HCT116 (cell line): ENCODE data around the gene RAB4B. TPM values are rescaled to one million over a fixed set of nuclear protein-coding genes. Genes with fewer than 3 reads are reported as not detected.

ENCODE experiments used
- ATAC-seq: fragments of 200-7000 bp; cut with Tn5 transposase; 2 replicates; pipeline ENCODE4 v1.9.1; 2020; ENCODE audit warnings: mild to moderate bottlenecking, moderate library complexity
- BruUV-seq: library from RNA; stranded (reverse); fragments of 400-500 nt; replicated peaks from 2 replicates; lab custom pipeline; 2021; lab: Mats Ljungman, UMichigan
- CTCF ChIA-PET: fragments of 300-600 bp; sonication (Branson Sonifier 250); formaldehyde crosslinking; loops from one replicate; lab custom pipeline; 2021; ENCODE audit warnings: antibody characterized with exemption; lab: Charles Lee
- POLR2A ChIA-PET: fragments of 300-600, 350-600 bp; sonication (Branson Sonifier 250); formaldehyde crosslinking; loops from one replicate; lab custom pipeline; 2021; ENCODE audit warnings: antibody characterized with exemption; lab: Charles Lee
- RAD21 ChIA-PET, 2 experiments: fragments of 300-600 bp; sonication (Branson Sonifier 250); formaldehyde crosslinking; loops; one replicate each; lab custom pipeline; 2023; ENCODE audit warnings: low total read pairs in 2 of 2; ENCODE audit not compliant: uncharacterized antibody in 2 of 2, unreplicated experiment in 2 of 2, low non-redundant PET in 1 of 2; lab: Charles Lee
- DNase-seq: peaks from one replicate; pipeline ENCODE4 v3.0.0-alpha.2; 2010; ENCODE audit warnings: low read depth, low spot score
- H2AFZ ChIP-seq: fragments of 200-600 bp; shearing (Covaris generic), sonication (generic); 2 replicates; pipeline ENCODE4 v1.6.1; 2017; ENCODE audit warnings: low read depth, mixed run types, mixed read lengths, antibody characterized with exemption, low read length; ENCODE audit not compliant: poor library complexity, severe bottlenecking
- H3K27ac ChIP-seq: 2 replicates; pipeline ENCODE4 v1.5.1; 2012; ENCODE audit warnings: low read depth, low read length
- H3K27me3 ChIP-seq: fragments of 200-600 bp; sonication (generic); 2 replicates; pipeline ENCODE4 v1.6.1; 2016; ENCODE audit warnings: mixed run types, low read length, mixed read lengths; ENCODE audit not compliant: insufficient read depth
- H3K36me3 ChIP-seq, 2 experiments: fragments of 200-500 bp in 1 of 2; fragments of 200-600 bp in 1 of 2; sonication (Bioruptor generic) in 1 of 2; sonication (generic) in 1 of 2; 2 replicates each; pipeline versions ENCODE4 v1.5.1 to v1.6.1; 2014 to 2016; ENCODE audit warnings: low read length in 2 of 2, inconsistent platforms in 1 of 2, mixed read lengths in 1 of 2, mixed run types in 1 of 2; ENCODE audit not compliant: insufficient read depth in 2 of 2, control insufficient read depth in 1 of 2
- H3K4me1 ChIP-seq, 2 experiments: fragments of 200-600 bp in 1 of 2; sonication (generic) in 1 of 2; 2 replicates each; pipeline versions ENCODE4 v1.5.1 to v1.6.1; 2012 to 2017; ENCODE audit warnings: low read length in 2 of 2, inconsistent platforms in 1 of 2, mild to moderate bottlenecking in 1 of 2, mixed read lengths in 1 of 2, mixed run types in 1 of 2, moderate library complexity in 1 of 2; ENCODE audit not compliant: insufficient read depth in 2 of 2, control insufficient read depth in 1 of 2
- H3K4me2 ChIP-seq: fragments of 200-600 bp; sonication (generic); 2 replicates; pipeline ENCODE4 v1.6.1; 2017; ENCODE audit warnings: mixed run types, low read length, mixed read lengths
- H3K4me3 ChIP-seq, 2 experiments: fragments of 200-600 bp in 1 of 2; sonication (generic) in 1 of 2; replicated peaks in 1 of 2; 2 replicates each; pipeline ENCODE4 v1.5.1; 2011 to 2016; ENCODE audit warnings: low read length in 2 of 2, control low read depth in 1 of 2, low read depth in 1 of 2, mild to moderate bottlenecking in 1 of 2, mixed read lengths in 1 of 2, mixed run types in 1 of 2
- H3K79me2 ChIP-seq: fragments of 200-600 bp; sonication (generic); 2 replicates; pipeline ENCODE4 v1.6.1; 2017; ENCODE audit warnings: mild to moderate bottlenecking, mixed run types, low read length, moderate library complexity, mixed read lengths; ENCODE audit not compliant: insufficient read depth
- H3K9ac ChIP-seq: fragments of 200-600 bp; sonication (generic); 2 replicates; pipeline ENCODE4 v1.6.1; 2016; ENCODE audit warnings: low read length, mixed read lengths
- H3K9me2 ChIP-seq: fragments of 200-600 bp; sonication (generic), shearing (Covaris generic); 2 replicates; pipeline ENCODE4 v1.6.1; 2017; ENCODE audit warnings: mixed run types, mild to moderate bottlenecking, moderate library complexity; ENCODE audit not compliant: insufficient read depth
- H3K9me3 ChIP-seq, 2 experiments: fragments of 200-500 bp in 1 of 2; fragments of 200-600 bp in 1 of 2; sonication (Bioruptor generic) in 1 of 2; sonication (generic) in 1 of 2; 2 replicates each; pipeline ENCODE4 v1.6.1; 2014 to 2017; ENCODE audit warnings: low read length in 2 of 2, mixed read lengths in 2 of 2, inconsistent platforms in 1 of 2, low read depth in 1 of 2, mild to moderate bottlenecking in 1 of 2, mixed run types in 1 of 2, moderate library complexity in 1 of 2; ENCODE audit not compliant: control insufficient read depth in 1 of 2, insufficient read depth in 1 of 2
- H4K20me1 ChIP-seq: fragments of 200-600 bp; sonication (generic), shearing (Covaris generic); 2 replicates; pipeline ENCODE4 v1.6.1; 2017; ENCODE audit warnings: mixed run types, mild to moderate bottlenecking, moderate library complexity; ENCODE audit not compliant: insufficient read depth
- CBX3 ChIP-seq: IDR thresholded peaks from 2 replicates; pipeline ENCODE4 v1.6.1; 2012; ENCODE audit warnings: low read depth
- EGR1 ChIP-seq: IDR thresholded peaks from 2 replicates; pipeline ENCODE4 v1.6.1; 2012; ENCODE audit warnings: low read depth
- ELF1 ChIP-seq: IDR thresholded peaks from 2 replicates; pipeline ENCODE4 v1.6.1; 2012; ENCODE audit warnings: low read depth, borderline replicate concordance
- EZH2 ChIP-seq: fragments of 200-600 bp; sonication (generic); IDR thresholded peaks from 2 replicates; pipeline ENCODE4 v1.6.1; 2017; ENCODE audit warnings: antibody characterized with exemption, mixed run types
- EZH2phosphoT487 ChIP-seq: fragments of 200-600 bp; IDR thresholded peaks from 2 replicates; pipeline ENCODE4 v1.6.1; 2018; ENCODE audit warnings: antibody characterized with exemption, borderline replicate concordance
- FOSL1 ChIP-seq: IDR thresholded peaks from 2 replicates; pipeline ENCODE4 v1.6.1; 2012; ENCODE audit warnings: low read depth
- POLR2A ChIP-seq: IDR thresholded peaks from 2 replicates; pipeline ENCODE4 v1.7.0; 2011; ENCODE audit warnings: borderline replicate concordance; ENCODE audit not compliant: insufficient read depth, insufficient read length; ENCODE audit errors: extremely low read depth
- POLR2AphosphoS5 ChIP-seq: IDR thresholded peaks from 2 replicates; pipeline ENCODE4 v1.6.1; 2011; ENCODE audit warnings: mild to moderate bottlenecking, low read depth, low read length, moderate library complexity
- SIN3A ChIP-seq: IDR thresholded peaks from 2 replicates; pipeline ENCODE4 v1.6.1; 2012; ENCODE audit warnings: low read depth
- SP1 ChIP-seq: IDR thresholded peaks from 2 replicates; pipeline ENCODE4 v1.6.1; 2012; ENCODE audit warnings: low read depth
- TCF7L2 ChIP-seq: IDR thresholded peaks from 2 replicates; pipeline ENCODE4 v1.7.0; 2011; ENCODE audit warnings: borderline replicate concordance, inconsistent platforms; ENCODE audit not compliant: insufficient read depth, insufficient read length; ENCODE audit errors: extremely low read depth
- ZBTB33 ChIP-seq: IDR thresholded peaks from 2 replicates; pipeline ENCODE4 v1.6.1; 2011; ENCODE audit warnings: mild to moderate bottlenecking, low read length, moderate library complexity; ENCODE audit not compliant: insufficient replicate concordance; ENCODE audit errors: extremely low read depth
- ZNF274 ChIP-seq: fragments of 200-500 bp; sonication (Bioruptor generic); IDR thresholded peaks from 2 replicates; pipeline ENCODE4 v1.6.1; 2014; ENCODE audit warnings: mild to moderate bottlenecking, low read depth, low read length, inconsistent platforms
- intact Hi-C: fragments of 100-400 bp; cut with micrococcal nuclease; formaldehyde crosslinking; loops from 2 replicates; pipeline ENCODE4 v1.10.0; 2022
- total RNA-seq: library from RNA; stranded (reverse); gene quantifications from one replicate; pipeline ENCODE4 v1.2.1, GENCODE V29; 2021; ENCODE audit not compliant: unreplicated experiment
- TF ChIP-seq, protein P1 (sequence below): IDR thresholded peaks from 2 replicates; pipeline ENCODE4 v1.6.1; 2012

RAB4B gene
- total RNA-seq, 1 experiment from 2014 or later: 18.7 TPM

DNA sequence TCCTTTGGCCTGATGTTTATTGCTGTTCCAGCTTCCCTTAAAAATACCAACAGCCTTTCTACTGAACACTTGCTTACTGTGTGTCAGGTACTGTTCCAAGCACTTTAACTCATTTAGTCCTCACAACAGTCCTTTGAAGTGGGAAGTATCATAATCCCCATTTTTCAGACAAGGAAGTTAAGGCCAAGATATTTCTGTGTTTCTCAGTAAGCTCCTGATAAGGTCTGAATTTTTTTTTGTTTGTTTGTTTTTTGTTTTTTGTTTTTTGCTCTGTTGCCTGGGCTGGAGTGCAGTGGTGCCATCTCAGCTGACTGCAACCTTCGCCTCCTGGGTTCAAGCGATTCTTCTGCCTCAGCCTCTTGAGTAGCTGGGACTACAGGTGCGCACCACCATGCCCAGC, 19.6 kb upstream of the RAB4B start:
- CTCF ChIA-PET: no interaction called here

More for the DNA sequence above, 19.6 kb upstream of the RAB4B start:
- intact Hi-C loops: no loop called here
- no peak for TF ChIP-seq CBX3
- TF ChIP-seq POLR2A: no peak
- TF ChIP-seq ZNF274: no peak
- TF ChIP-seq, protein P1, sequence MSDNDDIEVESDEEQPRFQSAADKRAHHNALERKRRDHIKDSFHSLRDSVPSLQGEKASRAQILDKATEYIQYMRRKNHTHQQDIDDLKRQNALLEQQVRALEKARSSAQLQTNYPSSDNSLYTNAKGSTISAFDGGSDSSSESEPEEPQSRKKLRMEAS: no peak
- TF ChIP-seq ELF1: no peak
- no peak for TF ChIP-seq FOSL1
- no peak for TF ChIP-seq EGR1
- TF ChIP-seq EZH2: no peak
- no peak for TF ChIP-seq ZBTB33
- TF ChIP-seq TCF7L2: no peak
- TF ChIP-seq SP1: no peak
- no peak for TF ChIP-seq EZH2phosphoT487
- no peak for TF ChIP-seq POLR2AphosphoS5
- TF ChIP-seq SIN3A: no peak
- Histone ChIP-seq H2AFZ (no peak overlapping the region), H3K4me2 (no peak overlapping the region), H3K4me3 (no peak overlapping the region), H3K9me3 (no peaks in the 10 kb centered on the region), H3K9ac (no peak overlapping the region), H3K4me1 (peaks cover 0 to 9% of the 10 kb centered on the region in 2 experiments; a peak in 3 of 4 replicates), H3K79me2 (peaks cover 98% of the 10 kb centered on the region), H4K20me1 (0 out of 2 replicates have a peak, but pooled peaks cover 3% of the 10 kb centered on the region), H3K27me3 (no peaks in the 10 kb centered on the region), H3K9me2 (no peaks in the 10 kb centered on the region), H3K36me3 (peaks cover 67 to 86% of the 10 kb centered on the region in 2 experiments), H3K27ac (no peak overlapping the region)
- ATAC-seq: no peak
- POLR2A ChIA-PET: interaction anchor here (1.2 kb wide), 1 partner anchor 8 kb away, joined by 3 read pairs; the partner anchor contains the start of genes ACTMAP and SNRPA
- no peak for DNase-seq
- no TSS peak for BruUV-seq
- RAD21 ChIA-PET: no interaction called here
